Measurements from ENCODE around the gene JCAD. TPM values are rescaled to one million over a fixed set of nuclear protein-coding genes. Genes with fewer than 3 reads are reported as not detected.

Gene JCAD
- total and polyA plus RNA-seq, 9 of the 15 experiments (the other 6 are each of a cell fraction or from before 2014, with no cell fraction given), result not detected

- FAIRE-seq (no peak), ATAC-seq (no peak), DNase-seq (ENCODE audit: extremely low read depth in 1 of 4, low spot score in 3 of 4) (no peak)
- H3K4me2 ChIP-seq (ENCODE audit: insufficient read depth, low read length), result no peak overlapping the region
- no peak overlapping the region for H3K27ac ChIP-seq (ENCODE audit: extremely low read depth, low read depth, low read length)
- CTCF ChIA-PET (ENCODE audit: low intra/inter-chr PET ratio), result no interaction called here
- no peaks in the 10 kb centered on the region for H3K9me1 ChIP-seq (ENCODE audit: control insufficient read depth, insufficient read depth, low read length)
- H4K20me1 ChIP-seq (replicated peaks; ENCODE audit: control insufficient read depth, insufficient read depth, low read length), result peaks cover 5% of the 10 kb centered on the region
- in situ Hi-C loops (cut with MboI), result no loop called here
- POLR2A ChIA-PET, result no interaction called here
- WGBS (ENCODE audit: insufficient coverage, low coverage, missing lambda C conversion rate), result 0% methylated on average over 4 of the region's 4 CpGs
- no peak overlapping the region for H3K4me3 ChIP-seq
- TF ChIP-seq ZNF395 (CRISPR knock-in tag; IDR thresholded peaks at IDR 0.05) (no peak), MEIS2 (IDR thresholded peaks at IDR 0.05; ENCODE audit: partially characterized antibody) (peak; percentile 4)
- H3K9ac ChIP-seq (ENCODE audit: insufficient read depth in 1 of 2, low read depth in 2 of 2, low read length in 2 of 2), result no peak overlapping the region
- H3K79me2 ChIP-seq (ENCODE audit: control insufficient read depth, insufficient read depth, low read length), result no peaks in the 10 kb centered on the region
- H2AFZ ChIP-seq (ENCODE audit: low read depth, low read length), result no peak overlapping the region
- no TSS peak for BruUV-seq (replicated peaks)
- no peaks in the 10 kb centered on the region for H3K9me3 ChIP-seq (replicated peaks; ENCODE audit: control insufficient read depth, insufficient read depth, low read depth, low read length)
- no peaks in the 10 kb centered on the region for H3K36me3 ChIP-seq (ENCODE audit: control insufficient read depth, insufficient read depth, low read length)
- H3K4me1 ChIP-seq (replicated peaks in 1 of 2; ENCODE audit: control insufficient read depth in 2 of 2, insufficient read depth in 2 of 2, low read length in 2 of 2), result peaks cover 0 to 11% of the 10 kb centered on the region in 2 experiments; a peak in 4 of 5 replicates
- peaks cover 0 to 2% of the 10 kb centered on the region in 2 experiments; a peak in 2 of 5 replicates for H3K27me3 ChIP-seq (ENCODE audit: control insufficient read depth in 2 of 2, insufficient read depth in 2 of 2, low read length in 2 of 2)
- intact Hi-C loops (cut with micrococcal nuclease), result no loop called here
Measured at GRCh38 chr10:30068492-30069223, 9.3 kb upstream of the JCAD start.

GRCh38 chr10:30063099-30063498, 3.7 kb upstream of the JCAD start:
- Histone ChIP-seq H3K27ac (ENCODE audit: extremely low read depth, low read depth, low read length) (no peak overlapping the region), H3K79me2 (ENCODE audit: control insufficient read depth, insufficient read depth, low read length) (no peaks in the 10 kb centered on the region), H3K27me3 (ENCODE audit: control insufficient read depth in 2 of 2, insufficient read depth in 2 of 2, low read length in 2 of 2) (peaks cover 10 to 21% of the 10 kb centered on the region in 2 experiments; a peak in 4 of 5 replicates), H2AFZ (ENCODE audit: low read depth, low read length) (no peak overlapping the region), H3K9me3 (replicated peaks; ENCODE audit: control insufficient read depth, insufficient read depth, low read depth, low read length) (no peaks in the 10 kb centered on the region), H3K4me1 (replicated peaks in 1 of 2; ENCODE audit: control insufficient read depth in 2 of 2, insufficient read depth in 2 of 2, low read length in 2 of 2) (peaks cover 0 to 10% of the 10 kb centered on the region in 2 experiments; a peak in 2 of 5 replicates), H4K20me1 (replicated peaks; ENCODE audit: control insufficient read depth, insufficient read depth, low read length) (peaks cover 6% of the 10 kb centered on the region; the same call in 1 of the 2 replicates), H3K36me3 (ENCODE audit: control insufficient read depth, insufficient read depth, low read length) (no peaks in the 10 kb centered on the region), H3K4me3 (no peak overlapping the region), H3K4me2 (ENCODE audit: insufficient read depth, low read length) (no peak overlapping the region), H3K9me1 (ENCODE audit: control insufficient read depth, insufficient read depth, low read length) (no peaks in the 10 kb centered on the region), H3K9ac (ENCODE audit: insufficient read depth in 1 of 2, low read depth in 2 of 2, low read length in 2 of 2) (no peak overlapping the region)
- ChIA-PET CTCF (ENCODE audit: low intra/inter-chr PET ratio) (no interaction called here), POLR2A (no interaction called here)
- FAIRE-seq (no peak), DNase-seq (ENCODE audit: extremely low read depth in 1 of 4, low spot score in 3 of 4) (no peak), ATAC-seq (no peak)
- whole genome bisulfite sequencing (ENCODE audit: insufficient coverage, low coverage, missing lambda C conversion rate), result 0% methylated on average over 3 of the region's 3 CpGs
- BruUV-seq (replicated peaks), result no TSS peak
- in situ Hi-C loops (cut with MboI), result no loop called here
- intact Hi-C loops (cut with micrococcal nuclease), result no loop called here
- no peak for TF ChIP-seq RNF219 (CRISPR knock-in tag; IDR thresholded peaks at IDR 0.05)
- no peak for TF ChIP-seq HLTF (IDR thresholded peaks at IDR 0.05)
- no peak for TF ChIP-seq NUFIP1 (IDR thresholded peaks at IDR 0.05; ENCODE audit: partially characterized antibody)
- no peak for TF ChIP-seq NR2C2 (CRISPR knock-in tag; IDR thresholded peaks at IDR 0.05)
- TF ChIP-seq NR2C2 (tag; IDR thresholded peaks at IDR 0.05), result no peak
- TF ChIP-seq TEAD4 (IDR thresholded peaks at IDR 0.05; ENCODE audit: low read length), result no peak
- no peak for TF ChIP-seq TEAD4 (CRISPR knock-in tag; IDR thresholded peaks at IDR 0.05; ENCODE audit: borderline replicate concordance)
- no peak for TF ChIP-seq RFX1 (IDR thresholded peaks at IDR 0.05)
- TF ChIP-seq STAT5B (CRISPR knock-in tag; IDR thresholded peaks at IDR 0.05), result no peak
- no peak for TF ChIP-seq ZNF431 (CRISPR knock-in tag; IDR thresholded peaks at IDR 0.05)
- TF ChIP-seq HIVEP1 (CRISPR knock-in tag; IDR thresholded peaks at IDR 0.05), result no peak
- TF ChIP-seq SNRNP70 (optimal IDR thresholded peaks at IDR 0.05; ENCODE audit: low read depth, low read length), result no peak

Measured in K562 (cell line).